Effector CD4-positive, alpha-beta T cell (primary cell): Measurements from ENCODE around the gene HLA-DPA1.

Source experiments
- DNase-seq: peaks from one replicate; pipeline ENCODE4 v3.0.0-alpha.2; 2020

Gene HLA-DPA1

DNA sequence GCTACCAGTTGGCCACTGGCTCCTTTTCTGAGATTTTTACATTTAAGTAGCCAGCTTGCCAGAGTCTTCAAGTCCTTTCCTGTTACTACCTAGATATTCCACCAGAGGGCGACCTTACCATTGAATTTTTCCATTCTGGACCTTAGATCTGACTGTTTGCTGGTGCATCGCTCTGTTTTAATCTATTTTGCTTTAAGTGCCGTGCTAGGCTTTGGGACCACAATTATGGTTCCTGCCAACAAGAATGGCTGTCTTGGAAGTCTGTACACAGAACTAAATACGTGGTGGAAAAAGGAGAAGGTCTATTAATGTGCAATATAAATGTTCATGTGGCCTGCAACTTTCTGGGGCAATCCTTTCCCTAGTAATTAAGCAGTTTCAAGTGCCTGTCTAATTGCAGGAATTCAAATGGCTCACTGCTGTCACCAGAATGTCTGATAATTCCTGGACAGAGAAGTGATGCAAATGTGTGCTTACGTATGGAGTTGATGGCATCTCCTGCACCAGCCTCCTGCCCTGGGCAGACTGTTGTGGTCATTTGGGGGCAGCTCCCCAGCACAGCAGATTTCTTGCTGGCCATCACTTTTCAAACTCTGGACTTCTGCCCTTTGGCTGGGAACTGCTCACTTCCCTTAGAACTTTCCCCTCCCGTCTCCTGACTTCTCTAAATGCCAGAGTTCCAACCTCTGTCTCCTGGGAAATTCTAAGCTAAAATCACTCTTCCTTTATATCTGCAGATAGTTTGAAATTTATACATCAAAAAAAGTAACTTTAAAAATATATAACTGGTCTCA, 58.4 kb downstream of the HLA-DPA1 start:
- DNase-seq = peak; percentile 43
